A673 (cell line): ENCODE measurements around the gene TACR3. TPM values are rescaled to one million over a fixed set of nuclear protein-coding genes. Genes with fewer than 3 reads are reported as not detected.
"Not testable (repeated sequence)": the region's sequence is repeated elsewhere in the genome, so short reads cannot be mapped to it uniquely, and the experiment has no call there.

Experiments used
- BruUV-seq: library from RNA; stranded (reverse); fragments of 400-500 nt; replicated peaks from 2 replicates; lab custom pipeline; 2021; lab: Mats Ljungman, UMichigan
- CTCF ChIA-PET: fragments of 300-600 bp; sonication (Branson Sonifier 250); formaldehyde crosslinking; loops from one replicate; lab custom pipeline; 2022; ENCODE audit warnings: antibody characterized with exemption; lab: Charles Lee
- POLR2A ChIA-PET: fragments of 300-600 bp; sonication (Branson Sonifier 250); formaldehyde crosslinking; loops from one replicate; lab custom pipeline; 2022; ENCODE audit warnings: antibody characterized with exemption; ENCODE audit not compliant: low non-redundant PET; lab: Charles Lee
- DNase-seq: peaks from one replicate; pipeline ENCODE4 v3.0.0-alpha.2; 2015; ENCODE audit warnings: low spot score
- H3K27ac ChIP-seq: fragments of 200-600 bp; sonication (generic); 2 replicates; pipeline ENCODE4 v1.5.1; 2016; ENCODE audit warnings: mixed run types, low read depth, mild to moderate bottlenecking, mixed read lengths, antibody characterized with exemption, low read length; ENCODE audit not compliant: poor library complexity, severe bottlenecking
- H3K27me3 ChIP-seq: fragments of 200-600 bp; sonication (generic); replicated peaks from 2 replicates; pipeline ENCODE4 v1.6.1; 2017; ENCODE audit warnings: mixed run types, low read depth, mild to moderate bottlenecking, mixed read lengths, antibody characterized with exemption, low read length; ENCODE audit not compliant: insufficient read depth, poor library complexity
- H3K36me3 ChIP-seq: fragments of 200-600 bp; sonication (generic); 2 replicates; pipeline ENCODE4 v1.6.1; 2016; ENCODE audit warnings: mixed run types, mild to moderate bottlenecking, mixed read lengths, antibody characterized with exemption, low read length; ENCODE audit not compliant: insufficient read depth, poor library complexity, severe bottlenecking
- H3K4me1 ChIP-seq: fragments of 200-600 bp; sonication (generic); 2 replicates; pipeline ENCODE4 v1.6.1; 2017; ENCODE audit warnings: mixed run types, mild to moderate bottlenecking, mixed read lengths, antibody characterized with exemption, low read length; ENCODE audit not compliant: insufficient read depth, poor library complexity, severe bottlenecking
- H3K4me3 ChIP-seq: fragments of 200-600 bp; sonication (generic); 2 replicates; pipeline ENCODE4 v1.5.1; 2016; ENCODE audit warnings: low read depth, mixed run types, mild to moderate bottlenecking, mixed read lengths, low read length; ENCODE audit not compliant: poor library complexity, severe bottlenecking
- H3K9me3 ChIP-seq: fragments of 200-600 bp; sonication (generic); 2 replicates; pipeline ENCODE4 v1.6.1; 2016; ENCODE audit warnings: mixed run types, low read depth, mild to moderate bottlenecking, mixed read lengths, antibody characterized with exemption, low read length; ENCODE audit not compliant: poor library complexity, severe bottlenecking
- CTCF ChIP-seq: fragments of 300-800, 200-600 bp; sonication (generic); conservative IDR thresholded peaks from 2 replicates; pipeline ENCODE4 v1.5.1; 2017; ENCODE audit warnings: low read depth, mild to moderate bottlenecking, antibody characterized with exemption, low read length, moderate library complexity, mixed read lengths
- EZH2 ChIP-seq: fragments of 200-600 bp; sonication (generic); IDR thresholded peaks from 2 replicates; pipeline ENCODE4 v1.6.1; 2017; ENCODE audit warnings: borderline replicate concordance, low read depth, mild to moderate bottlenecking, mixed read lengths, antibody characterized with exemption, low read length; ENCODE audit not compliant: poor library complexity, severe bottlenecking
- intact Hi-C: fragments of 100-400 bp; cut with micrococcal nuclease; formaldehyde crosslinking; loops from one replicate; pipeline ENCODE4 v1.10.0; 2022; ENCODE audit not compliant: unreplicated experiment
- total RNA-seq: library from RNA; stranded (reverse); gene quantifications from 2 replicates; pipeline ENCODE4 v1.2.3, GENCODE V29; 2021

Gene TACR3
- total RNA-seq, 1 experiment from 2014 or later: not detected

- Histone ChIP-seq H3K27me3 (peaks cover 4% of the 10 kb centered on the region), H3K36me3 (no peaks in the 10 kb centered on the region), H3K9me3 (no peaks in the 10 kb centered on the region), H3K4me3 (no peak overlapping the region), H3K4me1 (no peaks in the 10 kb centered on the region), H3K27ac (no peak overlapping the region)
- TF ChIP-seq EZH2: no peak
- no peak for TF ChIP-seq CTCF
- no TSS peak for BruUV-seq
- POLR2A ChIA-PET: no interaction called here
- intact Hi-C loops: no loop called here
- CTCF ChIA-PET: no interaction called here
- DNase-seq: no peak
These were observed 127.9 kb downstream of the TACR3 start for GRCh38 chr4:103591841-103592240.

GRCh38 chr4:103567591-103567990, 152.2 kb downstream of the TACR3 start:
- no peaks in the 10 kb centered on the region for H3K4me1 ChIP-seq
- H3K4me3 ChIP-seq: no peak overlapping the region
- ChIA-PET CTCF (no interaction called here), POLR2A (no interaction called here)
- no peak overlapping the region for H3K27ac ChIP-seq
- no peaks in the 10 kb centered on the region for H3K9me3 ChIP-seq
- H3K36me3 ChIP-seq: no peaks in the 10 kb centered on the region
- no TSS peak for BruUV-seq
- peaks cover 4% of the 10 kb centered on the region for H3K27me3 ChIP-seq
- no peak for TF ChIP-seq CTCF
- TF ChIP-seq EZH2: no peak
- intact Hi-C loops: no loop called here
- no peak for DNase-seq

- POLR2A ChIA-PET, H3K36me3 ChIP-seq, H3K27me3 ChIP-seq, H3K9me3 ChIP-seq, H3K27ac ChIP-seq, CTCF ChIA-PET, intact Hi-C loops, H3K4me1 ChIP-seq, DNase-seq, BruUV-seq, H3K4me3 ChIP-seq: not testable (repeated sequence)
These were observed 160.6 kb downstream of the TACR3 start for GRCh38 chr4:103559178-103559577.
